ENCODE measurements around the gene PDE6B. TPM values are rescaled to one million over a fixed set of nuclear protein-coding genes. Genes with fewer than 3 reads are reported as not detected.

Gene PDE6B
- total RNA-seq, 5 donors from 2014 or later (not counting 1 experiment from before 2014, with no cell fraction given) = 14.2 to 21.7 (median 19.8) TPM

DNA sequence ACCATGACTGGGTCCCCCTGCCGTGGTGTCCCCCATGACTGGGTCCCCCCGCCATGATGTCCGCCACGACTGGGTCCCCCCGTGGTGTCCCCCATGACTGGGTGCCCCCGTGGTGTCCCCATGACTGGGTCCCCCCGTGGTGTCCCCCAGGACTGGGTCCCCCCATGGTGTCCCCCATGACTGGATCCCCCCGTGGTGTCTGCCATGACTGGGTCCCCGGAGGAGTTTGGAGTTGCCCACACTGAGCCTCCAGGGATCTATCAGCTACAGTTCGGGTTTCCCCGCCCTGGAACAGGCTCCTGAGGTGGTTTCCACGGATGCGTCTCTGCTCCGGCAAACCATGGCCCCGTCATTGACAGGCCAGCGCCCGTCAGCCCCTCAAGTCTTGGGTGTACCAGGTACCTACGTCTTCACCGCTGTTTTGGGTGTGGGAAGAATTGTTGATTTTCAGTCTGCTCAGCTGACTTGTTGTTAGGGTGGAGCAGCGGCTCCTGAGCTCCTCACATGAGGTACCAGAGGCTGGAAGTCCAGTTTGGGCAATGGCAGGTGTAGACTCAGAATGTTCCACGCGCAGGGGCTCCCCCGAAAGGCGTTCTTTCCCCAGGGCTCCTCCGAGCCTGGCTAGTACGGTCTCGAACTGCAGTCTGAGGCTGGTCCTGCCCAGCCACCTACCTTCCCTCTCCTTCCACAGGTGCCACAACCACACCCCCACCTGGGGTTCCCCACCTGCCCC is 8.3 kb upstream of the PDE6B start:
- no peaks in the 10 kb centered on the region for H3K9me3 ChIP-seq
- Mint-ChIP-seq H3K9me3 (no peaks in the 10 kb centered on the region), H3K36me3 (no peaks in the 10 kb centered on the region), H3K27me3 (peaks cover 12 to 30% of the 10 kb centered on the region in 2 donors), H3K4me3 (no peak overlapping the region), H3K27ac (no peak overlapping the region), H3K4me1 (no peaks in the 10 kb centered on the region)
- ChIA-PET CTCF (no interaction called here), POLR2A (no interaction called here)
- no peaks in the 10 kb centered on the region for H3K4me1 ChIP-seq (ENCODE audit: control insufficient read depth in 1 of 2, extremely low read depth in 1 of 2, insufficient read depth in 2 of 2, low read length in 2 of 2)
- H3K36me3 ChIP-seq (ENCODE audit: control insufficient read depth in 2 of 2, extremely low read depth in 1 of 2, insufficient read depth in 1 of 2, low read length in 1 of 2) = no peaks in the 10 kb centered on the region
- no peak overlapping the region for H3K4me3 ChIP-seq (ENCODE audit: control insufficient read depth in 1 of 2, extremely low read depth in 1 of 2, low read length in 1 of 2)
- H3K27ac ChIP-seq (ENCODE audit: low read length) = no peak overlapping the region
- H3K27me3 ChIP-seq (replicated peaks in 1 of 2; ENCODE audit: control insufficient read depth in 2 of 2, extremely low read depth in 1 of 2, insufficient read depth in 2 of 2, low read length in 1 of 2) = peaks cover 0 to 38% of the 10 kb centered on the region in 2 experiments
- DNase-seq (no peak), ATAC-seq (replicated peaks in 1 of 4) (no peak)
- 93% methylated on average over 16 of the region's 27 CpGs for WGBS (ENCODE audit: insufficient coverage)

DNA sequence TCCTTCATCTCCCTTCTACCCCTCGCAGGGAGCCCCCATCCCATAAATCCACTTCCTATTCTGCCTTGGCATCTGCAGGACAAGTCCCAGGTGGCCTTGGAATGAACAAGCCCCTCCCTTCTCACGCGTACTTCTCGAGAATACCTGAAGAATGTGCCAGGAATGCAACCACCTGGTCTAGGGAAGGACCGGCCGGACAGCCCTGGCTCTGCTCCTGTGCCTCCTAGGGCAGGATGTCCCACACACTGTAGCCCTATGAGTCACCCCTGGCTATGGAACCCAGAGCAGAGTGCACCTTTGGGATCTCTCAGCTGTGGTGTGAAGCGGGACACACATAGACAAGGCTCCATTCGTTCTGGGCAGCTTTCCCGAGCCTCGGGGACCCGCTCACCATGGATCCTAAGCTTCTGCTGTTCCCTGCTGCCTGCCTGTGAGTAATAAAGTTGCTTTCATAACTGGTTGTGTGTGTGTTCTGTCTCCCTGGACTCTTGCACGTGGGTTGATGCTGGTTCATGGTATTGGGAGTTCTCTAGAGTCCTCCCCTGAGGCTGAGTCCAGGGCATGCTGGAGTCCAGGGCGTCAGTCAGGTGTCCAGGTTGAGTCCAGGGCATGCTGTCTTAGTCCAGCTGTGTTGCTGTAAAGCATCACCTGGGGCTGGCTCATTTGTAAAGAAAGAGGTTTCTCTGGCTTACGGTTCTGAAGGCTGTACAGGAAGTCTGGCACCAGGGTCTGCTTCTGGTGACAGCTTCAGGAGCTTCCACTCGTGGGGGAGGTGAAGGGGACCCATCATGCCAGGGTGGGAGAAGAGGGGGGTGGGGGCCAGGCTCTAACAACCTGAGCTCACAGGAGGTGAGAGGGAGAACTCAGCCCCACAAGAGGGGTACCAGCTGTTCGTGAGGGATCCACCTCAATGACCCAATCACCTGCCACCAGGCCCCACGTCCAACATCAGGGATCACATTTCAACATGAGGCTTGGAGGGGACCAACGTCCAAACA is 7.4 kb upstream of the PDE6B start:
- Mint-ChIP-seq H3K9me3 (no peaks in the 10 kb centered on the region), H3K27me3 (peaks cover 12 to 25% of the 10 kb centered on the region in 2 donors), H3K36me3 (no peaks in the 10 kb centered on the region), H3K27ac (no peak overlapping the region), H3K4me3 (no peak overlapping the region), H3K4me1 (no peaks in the 10 kb centered on the region)
- H3K27me3 ChIP-seq (replicated peaks in 1 of 2; ENCODE audit: control insufficient read depth in 2 of 2, extremely low read depth in 1 of 2, insufficient read depth in 2 of 2, low read length in 1 of 2) = peaks cover 0 to 33% of the 10 kb centered on the region in 2 experiments
- no peaks in the 10 kb centered on the region for H3K9me3 ChIP-seq
- ChIA-PET CTCF (no interaction called here), POLR2A (no interaction called here)
- 69% methylated on average over 13 of the region's 18 CpGs for WGBS (ENCODE audit: insufficient coverage)
- H3K27ac ChIP-seq (ENCODE audit: low read length) = no peak overlapping the region
- H3K4me1 ChIP-seq (ENCODE audit: control insufficient read depth in 1 of 2, extremely low read depth in 1 of 2, insufficient read depth in 2 of 2, low read length in 2 of 2) = no peaks in the 10 kb centered on the region
- H3K4me3 ChIP-seq (ENCODE audit: control insufficient read depth in 1 of 2, extremely low read depth in 1 of 2, low read length in 1 of 2) = no peak overlapping the region
- H3K36me3 ChIP-seq (ENCODE audit: control insufficient read depth in 2 of 2, extremely low read depth in 1 of 2, insufficient read depth in 1 of 2, low read length in 1 of 2) = no peaks in the 10 kb centered on the region
- ATAC-seq (replicated peaks in 1 of 4) = no peak
- no peak for DNase-seq

DNA sequence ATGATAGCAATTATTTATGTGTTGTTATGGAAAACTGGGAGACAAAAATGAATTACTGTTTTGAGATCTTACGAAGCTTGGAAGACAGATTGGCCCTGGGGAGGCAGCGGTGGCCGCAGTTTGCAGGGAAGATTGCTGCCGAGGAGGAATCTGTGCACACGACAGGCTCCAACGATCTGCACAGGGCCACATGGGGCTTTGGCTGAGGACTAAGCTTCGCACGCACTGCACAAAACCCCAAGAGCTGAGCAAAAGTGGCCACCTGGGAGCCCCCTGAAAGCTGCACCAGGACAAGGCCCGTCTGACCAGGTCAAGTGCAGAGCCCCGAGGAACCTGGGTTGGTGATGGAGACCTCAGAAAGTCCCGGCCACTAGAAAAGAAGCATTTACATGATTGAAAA is 5.2 kb upstream of the PDE6B start:
- Histone ChIP-seq H3K4me1 (ENCODE audit: control insufficient read depth in 1 of 2, extremely low read depth in 1 of 2, insufficient read depth in 2 of 2, low read length in 2 of 2) (no peaks in the 10 kb centered on the region), H3K4me3 (ENCODE audit: control insufficient read depth in 1 of 2, extremely low read depth in 1 of 2, low read length in 1 of 2) (no peak overlapping the region), H3K27ac (ENCODE audit: low read length) (no peak overlapping the region), H3K36me3 (ENCODE audit: control insufficient read depth in 2 of 2, extremely low read depth in 1 of 2, insufficient read depth in 1 of 2, low read length in 1 of 2) (no peaks in the 10 kb centered on the region), H3K27me3 (replicated peaks in 1 of 2; ENCODE audit: control insufficient read depth in 2 of 2, extremely low read depth in 1 of 2, insufficient read depth in 2 of 2, low read length in 1 of 2) (peaks cover 0 to 41% of the 10 kb centered on the region in 2 experiments), H3K9me3 (no peaks in the 10 kb centered on the region)
- Mint-ChIP-seq H3K27ac (no peak overlapping the region), H3K27me3 (peaks cover 17 to 31% of the 10 kb centered on the region in 2 donors), H3K36me3 (no peaks in the 10 kb centered on the region), H3K4me1 (no peaks in the 10 kb centered on the region), H3K4me3 (no peak overlapping the region), H3K9me3 (no peaks in the 10 kb centered on the region)
- POLR2A ChIA-PET = no interaction called here
- DNase-seq (no peak), ATAC-seq (replicated peaks in 1 of 4) (no peak)
- CTCF ChIA-PET = no interaction called here
- WGBS (ENCODE audit: insufficient coverage) = 84% methylated on average over 10 of the region's 11 CpGs

DNA sequence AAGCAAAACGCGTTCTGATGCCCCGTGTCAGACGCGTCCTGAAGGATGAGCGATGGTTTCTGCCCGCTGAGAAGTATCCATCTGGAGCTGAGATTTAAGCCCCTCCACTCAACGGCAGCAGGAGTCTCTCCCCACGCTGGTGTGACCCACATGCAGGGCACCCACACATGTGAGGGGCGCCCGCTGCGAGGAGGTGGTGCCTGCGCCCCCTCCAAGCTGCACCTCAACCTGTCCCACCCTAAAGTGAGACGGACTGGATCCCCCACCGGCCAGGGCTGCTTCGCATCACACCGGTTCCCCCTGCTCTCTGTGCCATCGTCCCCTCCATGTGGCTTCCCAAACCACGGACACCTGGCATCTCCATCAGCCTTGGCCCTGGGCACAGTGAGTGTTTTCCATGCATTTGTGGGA is 4.5 kb upstream of the PDE6B start:
- H3K27me3 Mint-ChIP-seq = peaks cover 17 to 33% of the 10 kb centered on the region in 2 donors
- H3K9me3 Mint-ChIP-seq = no peaks in the 10 kb centered on the region
- no peak overlapping the region for H3K27ac ChIP-seq (ENCODE audit: low read length)
- H3K4me3 ChIP-seq (ENCODE audit: control insufficient read depth in 1 of 2, extremely low read depth in 1 of 2, low read length in 1 of 2) = no peak overlapping the region
- no peaks in the 10 kb centered on the region for H3K36me3 ChIP-seq (ENCODE audit: control insufficient read depth in 2 of 2, extremely low read depth in 1 of 2, insufficient read depth in 1 of 2, low read length in 1 of 2)
- ATAC-seq (replicated peaks in 1 of 4) = no peak
- no peak for DNase-seq
- H3K4me1 Mint-ChIP-seq = no peaks in the 10 kb centered on the region
- no peak overlapping the region for H3K27ac Mint-ChIP-seq
- no peak overlapping the region for H3K4me3 Mint-ChIP-seq
- H3K4me1 ChIP-seq (ENCODE audit: control insufficient read depth in 1 of 2, extremely low read depth in 1 of 2, insufficient read depth in 2 of 2, low read length in 2 of 2) = no peaks in the 10 kb centered on the region
- WGBS (ENCODE audit: insufficient coverage) = 85% methylated on average over 16 of the region's 19 CpGs
- peaks cover 0 to 46% of the 10 kb centered on the region in 2 experiments for H3K27me3 ChIP-seq (replicated peaks in 1 of 2; ENCODE audit: control insufficient read depth in 2 of 2, extremely low read depth in 1 of 2, insufficient read depth in 2 of 2, low read length in 1 of 2)
- CTCF ChIA-PET = no interaction called here
- H3K9me3 ChIP-seq = no peaks in the 10 kb centered on the region
- POLR2A ChIA-PET = no interaction called here
- H3K36me3 Mint-ChIP-seq = no peaks in the 10 kb centered on the region

DNA sequence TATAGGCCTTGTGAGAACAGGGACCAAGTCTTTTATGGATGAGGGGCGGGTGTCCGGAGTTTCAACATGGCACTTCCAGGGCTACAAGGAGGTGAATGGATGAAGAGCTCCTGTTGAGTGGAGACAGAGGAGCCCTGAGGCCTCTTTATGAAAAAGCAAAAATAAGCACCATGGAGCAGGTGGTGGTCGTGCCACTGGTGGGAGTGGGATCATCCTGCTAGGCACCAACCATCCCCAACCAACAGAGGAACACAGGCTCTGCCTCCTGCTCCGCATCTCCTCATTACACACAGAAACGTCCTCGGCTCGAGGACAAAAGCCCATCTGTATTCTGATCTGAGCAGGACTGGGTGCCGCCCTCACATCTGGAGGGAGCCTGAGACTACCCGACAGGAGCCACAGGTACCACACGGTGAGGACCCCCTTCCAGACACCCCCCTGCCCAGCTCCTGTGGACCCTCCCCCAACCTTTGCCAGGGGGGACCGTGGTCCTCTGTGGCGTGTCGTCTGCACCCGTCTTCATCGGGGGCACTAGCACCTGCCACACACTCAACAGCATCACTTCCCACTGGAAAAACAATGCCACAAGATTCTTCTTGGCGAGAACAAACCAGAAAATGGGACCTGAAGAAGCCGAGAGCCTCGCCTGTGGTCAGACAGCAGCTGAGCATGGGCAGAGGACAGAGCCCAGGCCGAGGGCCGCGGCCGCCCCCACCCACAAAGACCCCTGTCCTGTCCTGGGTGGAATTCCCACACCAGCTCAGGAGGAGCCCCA is 3.9 kb upstream of the PDE6B start:
- Mint-ChIP-seq H3K4me1 (no peaks in the 10 kb centered on the region), H3K36me3 (no peaks in the 10 kb centered on the region), H3K9me3 (no peaks in the 10 kb centered on the region), H3K27ac (no peak overlapping the region), H3K4me3 (no peak overlapping the region), H3K27me3 (peaks cover 17 to 36% of the 10 kb centered on the region in 2 donors)
- Histone ChIP-seq H3K4me3 (ENCODE audit: control insufficient read depth in 1 of 2, extremely low read depth in 1 of 2, low read length in 1 of 2) (no peak overlapping the region), H3K4me1 (ENCODE audit: control insufficient read depth in 1 of 2, extremely low read depth in 1 of 2, insufficient read depth in 2 of 2, low read length in 2 of 2) (no peaks in the 10 kb centered on the region), H3K27me3 (replicated peaks in 1 of 2; ENCODE audit: control insufficient read depth in 2 of 2, extremely low read depth in 1 of 2, insufficient read depth in 2 of 2, low read length in 1 of 2) (peaks cover 0 to 53% of the 10 kb centered on the region in 2 experiments), H3K36me3 (ENCODE audit: control insufficient read depth in 2 of 2, extremely low read depth in 1 of 2, insufficient read depth in 1 of 2, low read length in 1 of 2) (no peaks in the 10 kb centered on the region), H3K27ac (ENCODE audit: low read length) (no peak overlapping the region), H3K9me3 (no peaks in the 10 kb centered on the region)
- POLR2A ChIA-PET = no interaction called here
- no peak for DNase-seq
- no peak for ATAC-seq (replicated peaks in 1 of 4)
- WGBS (ENCODE audit: insufficient coverage) = 93% methylated on average over 17 of the region's 22 CpGs
- CTCF ChIA-PET = no interaction called here

All from T-cell (primary cell).